Measurements from ENCODE around the gene GGA3. TPM values are rescaled to one million over a fixed set of nuclear protein-coding genes. Genes with fewer than 3 reads are reported as not detected.
A peak's percentile ranks its signal among the peaks of the same experiment; 100 is the strongest.

Gene GGA3
- total RNA-seq, 1 donor from 2014 or later = 64.4 TPM

DNA sequence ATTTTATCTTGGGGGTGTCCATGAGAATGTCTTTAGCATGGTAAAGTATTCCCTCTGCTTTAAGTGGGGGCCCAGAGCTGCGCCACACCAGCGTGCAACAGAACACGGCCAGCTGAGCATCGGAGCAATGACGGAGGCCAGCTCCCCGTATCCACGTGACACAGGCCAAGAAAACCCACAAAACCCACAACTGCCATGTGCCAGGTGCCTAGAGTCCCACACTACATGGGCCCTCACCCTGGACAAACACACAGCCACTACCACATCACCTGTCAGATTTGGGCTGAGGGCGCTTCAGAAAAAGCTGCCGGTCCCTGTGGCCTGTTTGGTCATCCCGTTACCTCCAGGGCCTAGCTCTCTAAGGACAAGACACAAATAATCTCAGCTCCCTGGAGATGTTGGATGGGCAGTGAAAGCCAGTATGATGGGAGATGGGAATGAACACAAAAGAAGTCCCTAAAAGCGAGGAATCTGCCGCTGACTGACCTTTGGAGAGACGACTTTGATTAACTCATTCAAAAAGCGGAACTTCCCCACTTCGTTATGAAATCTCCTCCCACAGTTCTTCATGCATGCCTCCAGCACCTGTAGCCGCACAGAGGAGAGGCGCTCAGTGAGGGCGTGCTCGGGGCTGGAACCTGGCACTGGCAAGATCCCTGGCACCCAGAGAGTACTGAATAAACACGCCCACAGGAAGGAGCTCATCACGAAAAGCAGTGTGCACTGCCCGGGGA is 17.1 kb downstream of the GGA3 start:
- Mint-ChIP-seq H3K4me1 (ENCODE audit: unreplicated experiment) (no peaks in the 10 kb centered on the region), H3K27me3 (no peaks in the 10 kb centered on the region), H3K9me3 (no peaks in the 10 kb centered on the region)

DNA sequence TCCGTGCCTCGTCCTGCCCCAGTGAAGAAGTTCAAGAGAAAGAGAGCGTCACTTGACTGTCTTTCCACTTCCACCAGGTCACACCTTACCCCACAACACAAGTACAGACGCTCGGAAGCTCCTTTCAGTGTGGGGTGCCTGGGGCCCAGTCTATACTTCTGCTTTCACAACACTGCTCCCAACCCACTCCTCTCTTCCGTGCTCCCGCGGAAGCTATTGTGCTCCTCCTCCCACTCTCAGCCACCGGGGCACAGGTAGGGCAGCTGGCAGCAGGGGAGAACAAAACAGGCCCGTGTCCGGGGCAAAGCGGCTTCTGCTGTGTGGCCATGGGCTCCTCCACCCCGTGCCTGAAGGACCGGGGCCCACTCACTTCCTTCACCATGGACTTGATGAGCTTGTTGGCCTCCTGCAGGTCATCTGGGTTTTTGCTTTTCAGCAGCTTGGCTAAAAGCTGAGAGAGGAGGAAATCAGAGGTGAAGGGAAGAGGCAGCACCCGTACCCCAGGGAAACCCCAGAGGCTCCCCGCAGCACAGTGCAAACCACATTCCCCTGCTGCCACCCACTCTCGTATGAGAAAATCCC is 18.9 kb downstream of the GGA3 start:
- H3K27me3 Mint-ChIP-seq = no peaks in the 10 kb centered on the region
- TF ChIP-seq, protein P1, sequence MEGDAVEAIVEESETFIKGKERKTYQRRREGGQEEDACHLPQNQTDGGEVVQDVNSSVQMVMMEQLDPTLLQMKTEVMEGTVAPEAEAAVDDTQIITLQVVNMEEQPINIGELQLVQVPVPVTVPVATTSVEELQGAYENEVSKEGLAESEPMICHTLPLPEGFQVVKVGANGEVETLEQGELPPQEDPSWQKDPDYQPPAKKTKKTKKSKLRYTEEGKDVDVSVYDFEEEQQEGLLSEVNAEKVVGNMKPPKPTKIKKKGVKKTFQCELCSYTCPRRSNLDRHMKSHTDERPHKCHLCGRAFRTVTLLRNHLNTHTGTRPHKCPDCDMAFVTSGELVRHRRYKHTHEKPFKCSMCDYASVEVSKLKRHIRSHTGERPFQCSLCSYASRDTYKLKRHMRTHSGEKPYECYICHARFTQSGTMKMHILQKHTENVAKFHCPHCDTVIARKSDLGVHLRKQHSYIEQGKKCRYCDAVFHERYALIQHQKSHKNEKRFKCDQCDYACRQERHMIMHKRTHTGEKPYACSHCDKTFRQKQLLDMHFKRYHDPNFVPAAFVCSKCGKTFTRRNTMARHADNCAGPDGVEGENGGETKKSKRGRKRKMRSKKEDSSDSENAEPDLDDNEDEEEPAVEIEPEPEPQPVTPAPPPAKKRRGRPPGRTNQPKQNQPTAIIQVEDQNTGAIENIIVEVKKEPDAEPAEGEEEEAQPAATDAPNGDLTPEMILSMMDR (conservative IDR thresholded peaks at IDR 0.05) = no peak
- DNase-seq (ENCODE audit: extremely low spot score, unreplicated experiment) = no peak
- H3K36me3 Mint-ChIP-seq = peaks cover 9% of the 10 kb centered on the region
- no peaks in the 10 kb centered on the region for H3K9me3 Mint-ChIP-seq
- H3K4me1 Mint-ChIP-seq (ENCODE audit: unreplicated experiment) = peaks cover 5% of the 10 kb centered on the region
- no peak overlapping the region for H3K4me3 Mint-ChIP-seq
- no peak overlapping the region for H3K27ac Mint-ChIP-seq

More for the DNA sequence above, 17.1 kb downstream of the GGA3 start:
- TF ChIP-seq, protein P1 (conservative IDR thresholded peaks at IDR 0.05) = no peak
- DNase-seq (ENCODE audit: extremely low spot score, unreplicated experiment) = no peak
- Mint-ChIP-seq H3K4me3 (no peak overlapping the region), H3K27ac (no peak overlapping the region), H3K36me3 (peaks cover 3% of the 10 kb centered on the region)

DNA sequence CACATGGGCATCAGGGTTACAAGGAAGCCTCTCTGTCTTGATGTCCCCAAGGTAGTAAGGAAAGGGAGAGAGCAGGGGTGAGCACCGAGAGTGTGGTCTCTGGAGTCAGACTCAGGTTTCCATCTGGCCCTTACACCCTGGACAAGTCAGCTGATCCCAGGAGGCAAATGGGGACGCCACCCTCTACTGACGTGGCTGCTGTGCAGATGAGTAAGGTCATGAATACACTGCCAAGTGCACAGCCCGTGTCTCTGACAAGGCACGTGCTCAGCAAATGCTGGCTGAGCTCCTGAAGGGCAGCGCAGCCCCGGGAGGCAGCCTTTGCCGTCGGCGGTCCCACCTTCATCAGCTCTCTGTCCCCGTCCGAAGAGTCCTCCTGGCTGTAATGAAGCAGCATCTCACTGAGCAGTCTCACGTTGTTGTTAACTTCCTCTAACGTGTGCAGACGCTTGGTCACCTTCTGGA is 19.4 kb downstream of the GGA3 start:
- no peak overlapping the region for H3K4me3 Mint-ChIP-seq
- H3K4me1 Mint-ChIP-seq (ENCODE audit: unreplicated experiment) = peaks cover 5% of the 10 kb centered on the region
- no peak for DNase-seq (ENCODE audit: extremely low spot score, unreplicated experiment)
- H3K36me3 Mint-ChIP-seq = peaks cover 9% of the 10 kb centered on the region
- no peaks in the 10 kb centered on the region for H3K27me3 Mint-ChIP-seq
- H3K9me3 Mint-ChIP-seq = no peaks in the 10 kb centered on the region
- TF ChIP-seq, protein P1 (conservative IDR thresholded peaks at IDR 0.05) = no peak
- peak overlapping the region; percentile 47 for H3K27ac Mint-ChIP-seq

DNA sequence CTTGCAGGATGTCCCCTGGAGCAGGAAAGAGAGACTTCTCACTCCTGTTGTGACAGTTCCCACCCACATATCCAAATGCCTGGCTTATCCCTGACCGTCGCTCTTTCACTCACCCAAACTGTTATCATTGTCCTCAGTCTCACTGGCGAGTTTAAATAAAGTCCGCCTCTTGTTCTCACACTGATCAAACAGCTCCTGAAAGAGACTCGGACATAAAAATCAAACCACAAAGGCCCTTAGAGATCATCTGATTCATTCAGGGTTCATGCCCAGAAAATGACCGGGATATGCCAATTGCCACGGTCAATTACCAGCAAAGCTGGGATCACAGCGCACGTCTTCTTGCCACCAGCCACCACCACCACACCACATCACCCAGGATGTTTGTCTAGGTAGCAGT is 19.9 kb downstream of the GGA3 start:
- Mint-ChIP-seq H3K27me3 (no peaks in the 10 kb centered on the region), H3K36me3 (peaks cover 9% of the 10 kb centered on the region), H3K4me3 (no peak overlapping the region), H3K4me1 (ENCODE audit: unreplicated experiment) (peaks cover 5% of the 10 kb centered on the region), H3K27ac (peak overlapping the region; percentile 47), H3K9me3 (no peaks in the 10 kb centered on the region)
- TF ChIP-seq, protein P1 (conservative IDR thresholded peaks at IDR 0.05) = no peak
- no peak for DNase-seq (ENCODE audit: extremely low spot score, unreplicated experiment)

DNA sequence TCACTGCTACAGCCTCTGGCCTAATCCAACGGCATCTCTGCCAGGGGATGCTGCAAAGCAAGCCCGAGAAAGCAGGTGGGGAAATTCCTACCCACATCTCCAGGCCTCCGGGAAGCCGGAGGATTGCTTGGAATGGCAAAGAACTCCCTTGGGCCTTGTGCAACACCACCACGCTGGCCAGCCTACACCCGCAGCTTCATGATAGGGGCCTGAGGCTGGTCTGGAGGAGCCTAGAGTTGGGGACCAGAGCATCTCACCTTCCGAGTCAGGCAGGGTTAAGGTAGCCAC is 20.3 kb downstream of the GGA3 start:
- Mint-ChIP-seq H3K36me3 (peaks cover 9% of the 10 kb centered on the region), H3K4me3 (no peak overlapping the region), H3K4me1 (ENCODE audit: unreplicated experiment) (peaks cover 5% of the 10 kb centered on the region), H3K27me3 (no peaks in the 10 kb centered on the region), H3K9me3 (no peaks in the 10 kb centered on the region), H3K27ac (no peak overlapping the region)
- TF ChIP-seq, protein P1 (conservative IDR thresholded peaks at IDR 0.05) = no peak
- no peak for DNase-seq (ENCODE audit: extremely low spot score, unreplicated experiment)
